NCI-H2107 treated with DMSO at 0.1 percent for 48 hours (cell line): ENCODE results near the gene TMEM238.
"Not testable (repeated sequence)": the region's sequence is repeated elsewhere in the genome, so short reads cannot be mapped to it uniquely, and the experiment has no call there.

ENCODE experiments used
- DNase-seq: peaks from one replicate; lab custom pipeline; 2025; ENCODE audit not compliant: unreplicated experiment; lab: John Stamatoyannopoulos, UW

Gene TMEM238

GRCh38 chr19:55402509-55402908 is 18.4 kb upstream of the TMEM238 start:
- no peak for DNase-seq

GRCh38 chr19:55401390-55401789 is 17.3 kb upstream of the TMEM238 start:
- not testable (repeated sequence) for DNase-seq

GRCh38 chr19:55400281-55401087 is 16.4 kb upstream of the TMEM238 start:
- no peak for DNase-seq

- no peak for DNase-seq
These were observed 14.3 kb upstream of the TMEM238 start for GRCh38 chr19:55398200-55398925.

- no peak for DNase-seq
These were observed 9.0 kb upstream of the TMEM238 start for GRCh38 chr19:55392820-55393761.

- no peak for DNase-seq
These were observed 7.9 kb upstream of the TMEM238 start for GRCh38 chr19:55391702-55392615.

- DNase-seq, result no peak
These were observed 7.1 kb upstream of the TMEM238 start for GRCh38 chr19:55391191-55391670.

- no peak for DNase-seq
These were observed 6.4 kb upstream of the TMEM238 start for GRCh38 chr19:55390461-55390880.

- no peak for DNase-seq
These were observed 5.6 kb upstream of the TMEM238 start for GRCh38 chr19:55389386-55390317.

- no peak for DNase-seq
These were observed 3.8 kb upstream of the TMEM238 start for GRCh38 chr19:55387736-55388497.

- DNase-seq, result no peak
These were observed 2.4 kb upstream of the TMEM238 start for GRCh38 chr19:55386493-55386971.

GRCh38 chr19:55385724-55386492 is 1.8 kb upstream of the TMEM238 start, which contains the start of gene RPL28:
Gene RPL28 (plus strand): TSS chr19:55385932. CDS start chr19:55386358, 426 bp downstream.
- peak; percentile 96 for DNase-seq

- peak; percentile 96 for DNase-seq
These were observed 1.0 kb upstream of the TMEM238 start for GRCh38 chr19:55384920-55385723.

- DNase-seq, result no peak
These were observed 587 bp downstream of the TMEM238 start for GRCh38 chr19:55383279-55384130.

GRCh38 chr19:55382522-55383054 is 1.5 kb downstream of the TMEM238 start:
- no peak for DNase-seq
